HG02943 (cell line): ENCODE results near the gene ABCA10.
"Not testable (repeated sequence)": the region's sequence is repeated elsewhere in the genome, so short reads cannot be mapped to it uniquely, and the experiment has no call there.

Experiments
- ATAC-seq: cut with Tn5 transposase; IDR thresholded peaks from one replicate; pipeline ENCODE4 v1.9.1; 2021; ENCODE audit warnings: mild to moderate bottlenecking, low read depth, moderate library complexity; ENCODE audit not compliant: unreplicated experiment

The ABCA10 gene

DNA sequence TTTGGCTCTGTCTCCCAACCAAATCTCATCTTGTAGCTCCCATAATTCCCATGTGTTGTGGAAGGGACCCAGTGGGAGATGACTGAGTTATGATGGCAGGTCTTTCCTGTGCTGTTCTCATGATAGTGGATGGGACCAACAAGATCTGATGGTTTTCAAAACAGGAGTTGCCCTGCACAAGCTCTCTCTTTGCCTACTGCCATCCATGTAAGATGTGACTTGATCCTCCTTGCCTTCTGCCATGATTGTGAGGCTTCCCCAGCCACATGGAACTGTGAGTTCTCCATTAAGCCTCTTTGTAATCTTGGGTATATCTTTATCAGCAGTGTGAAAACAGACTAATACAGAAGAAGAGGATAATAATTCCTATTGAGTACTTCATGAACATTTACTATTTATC is 60.0 kb downstream of the ABCA10 start:
- not testable (repeated sequence) for ATAC-seq

DNA sequence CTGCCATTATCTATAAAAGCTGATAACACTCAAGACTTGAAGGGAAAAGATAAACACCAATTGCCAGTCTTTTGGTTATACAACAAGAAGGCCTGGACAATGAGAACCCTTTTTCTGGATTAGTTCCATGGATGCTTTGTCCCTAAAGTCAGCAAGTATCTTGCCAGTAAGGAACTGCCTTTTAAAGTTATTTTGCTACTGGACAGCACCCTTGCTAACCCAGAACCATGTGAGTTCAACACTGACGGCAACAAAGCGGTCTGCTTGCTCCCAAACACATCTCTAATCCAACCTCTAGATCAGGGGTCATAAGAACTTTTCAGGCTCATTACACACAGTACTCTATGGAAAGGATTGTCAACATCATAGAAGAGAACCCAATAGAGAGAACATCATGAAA is 61.7 kb downstream of the ABCA10 start:
- no peak for ATAC-seq

DNA sequence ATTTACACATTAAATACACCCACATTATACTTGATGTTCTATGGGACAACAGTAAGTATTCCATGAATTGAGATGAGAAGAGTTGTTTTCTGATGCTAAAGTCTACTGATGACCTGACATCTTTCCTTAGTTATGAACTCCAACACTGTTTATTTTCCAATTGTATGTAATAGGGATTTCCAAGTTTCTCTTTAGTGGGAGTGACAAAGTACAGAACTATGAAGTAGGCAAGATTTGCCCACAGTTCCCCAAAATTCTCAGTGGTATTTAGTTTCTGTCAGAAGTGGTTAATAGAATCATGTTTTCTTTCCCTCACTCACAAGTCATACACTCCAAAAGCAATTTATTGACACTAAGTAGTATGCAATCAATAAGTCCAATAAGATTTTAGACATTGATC is 64.4 kb downstream of the ABCA10 start:
- no peak for ATAC-seq

DNA sequence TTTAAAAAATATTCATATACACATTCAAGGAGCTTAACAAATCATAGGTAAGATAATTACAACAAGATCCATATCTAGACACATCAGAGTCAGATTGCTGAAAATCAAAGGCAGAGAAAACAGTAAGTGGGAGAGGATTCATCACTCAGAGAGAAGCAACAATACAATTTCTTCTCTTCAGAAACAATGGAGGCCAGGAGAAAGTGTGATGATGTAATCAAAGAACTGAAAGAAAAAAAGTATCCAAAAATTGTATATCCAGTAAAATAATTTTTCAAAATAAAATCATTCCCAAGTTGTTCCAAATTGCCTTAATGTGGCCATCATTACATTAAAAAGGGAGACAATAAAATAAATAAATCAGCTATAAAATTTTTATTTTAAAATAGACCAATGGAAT is 69.2 kb downstream of the ABCA10 start:
- ATAC-seq, result no peak

DNA sequence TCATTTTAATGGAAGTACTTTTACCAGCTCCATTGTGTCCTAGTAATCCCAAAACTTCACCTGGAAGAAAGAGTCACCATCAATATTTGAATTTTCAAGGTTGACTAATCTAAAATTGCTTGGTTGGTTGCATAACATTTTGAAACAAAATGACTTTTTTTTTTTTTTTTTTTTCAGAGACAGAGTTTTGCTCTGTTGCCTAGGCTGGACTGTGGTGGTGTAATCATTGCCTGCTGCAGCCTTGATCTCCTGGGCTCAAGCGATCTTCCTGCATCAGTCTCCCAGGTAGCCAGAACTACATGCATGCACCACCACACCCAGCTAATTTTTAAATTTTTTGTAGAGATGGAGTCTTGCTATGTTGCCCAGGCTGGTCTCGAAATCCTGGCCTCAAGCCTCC is 74.4 kb downstream of the ABCA10 start:
- ATAC-seq, result no peak

DNA sequence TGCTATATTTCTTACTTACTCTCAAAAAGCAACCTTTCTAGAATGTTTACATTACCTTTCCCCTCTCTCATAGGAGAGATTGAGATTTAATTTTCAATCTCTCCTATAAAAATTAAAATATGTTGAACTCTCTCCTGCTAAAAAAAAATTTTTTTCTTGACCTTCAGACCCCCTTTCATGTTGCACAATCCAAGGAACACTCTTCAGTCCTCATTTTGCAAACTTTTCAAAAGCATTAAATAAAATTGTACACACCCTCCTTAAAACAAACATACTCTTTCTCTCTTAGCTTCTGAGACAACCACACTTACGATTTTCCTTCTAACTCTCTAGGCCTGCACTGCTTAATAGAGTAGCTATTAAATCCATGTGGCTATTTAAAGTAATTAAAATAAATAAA is 78.3 kb downstream of the ABCA10 start:
- no peak for ATAC-seq

DNA sequence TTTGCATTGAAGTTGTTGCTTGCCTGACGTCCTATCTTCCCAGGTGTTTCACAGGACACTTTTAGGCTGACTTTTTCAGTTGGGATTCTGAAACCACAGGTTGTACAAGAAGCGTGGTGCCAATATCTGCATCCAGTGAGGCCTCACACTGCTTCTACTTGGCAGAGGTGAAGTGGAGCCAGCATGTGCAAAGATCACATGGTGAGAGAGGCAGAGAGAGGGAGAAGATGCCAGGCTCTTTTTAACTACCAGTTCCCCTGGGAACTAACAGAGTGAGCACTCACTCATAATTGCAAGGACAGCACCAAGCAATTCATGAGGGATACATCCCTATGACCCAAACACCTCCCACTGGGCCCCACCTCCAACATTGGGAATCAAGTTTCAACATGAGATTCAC is 81.2 kb downstream of the ABCA10 start:
- ATAC-seq, result no peak

DNA sequence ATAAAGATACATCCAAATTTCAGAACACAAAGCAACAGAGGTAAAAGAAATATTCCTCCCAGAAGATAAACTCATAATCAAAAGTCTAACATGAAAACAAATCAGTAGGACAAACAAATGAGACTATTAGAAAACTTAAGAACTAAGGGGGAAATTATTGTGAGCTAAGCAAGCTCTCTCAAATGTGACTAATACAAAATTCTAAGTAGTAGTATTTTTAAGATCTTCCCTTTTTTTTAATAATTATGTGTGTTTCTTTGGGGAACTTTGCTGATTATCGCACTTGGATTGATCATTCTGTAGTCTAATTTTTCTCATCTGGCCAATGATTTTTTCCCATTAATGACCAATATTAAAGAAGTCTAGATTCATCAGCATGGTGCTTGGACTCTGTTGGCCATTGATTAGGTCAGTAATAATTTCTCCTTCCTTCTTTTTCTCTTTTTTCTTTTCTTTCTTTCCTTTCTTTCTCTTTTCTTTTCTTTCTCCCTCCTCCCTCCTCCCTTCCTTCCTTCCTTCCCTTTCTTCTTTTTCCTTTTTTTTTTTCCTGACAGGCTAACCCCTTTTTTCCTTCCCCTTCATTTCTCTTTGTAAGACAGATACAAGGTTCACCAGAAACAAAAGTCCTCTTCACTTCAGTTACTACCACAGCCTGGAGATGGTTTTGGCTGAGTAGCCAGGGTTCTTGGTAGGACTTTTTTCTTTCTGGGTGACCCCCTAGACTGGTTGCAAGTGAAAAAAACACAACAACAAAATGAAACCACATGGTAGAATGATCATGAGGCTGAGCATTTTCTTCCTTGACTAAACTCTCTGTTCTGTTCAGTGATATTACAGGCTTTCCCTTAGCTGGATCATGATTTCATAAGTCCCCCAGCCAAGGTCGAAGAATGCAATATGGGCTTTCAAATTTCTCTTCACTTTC is 84.0 kb downstream of the ABCA10 start:
- no peak for ATAC-seq

DNA sequence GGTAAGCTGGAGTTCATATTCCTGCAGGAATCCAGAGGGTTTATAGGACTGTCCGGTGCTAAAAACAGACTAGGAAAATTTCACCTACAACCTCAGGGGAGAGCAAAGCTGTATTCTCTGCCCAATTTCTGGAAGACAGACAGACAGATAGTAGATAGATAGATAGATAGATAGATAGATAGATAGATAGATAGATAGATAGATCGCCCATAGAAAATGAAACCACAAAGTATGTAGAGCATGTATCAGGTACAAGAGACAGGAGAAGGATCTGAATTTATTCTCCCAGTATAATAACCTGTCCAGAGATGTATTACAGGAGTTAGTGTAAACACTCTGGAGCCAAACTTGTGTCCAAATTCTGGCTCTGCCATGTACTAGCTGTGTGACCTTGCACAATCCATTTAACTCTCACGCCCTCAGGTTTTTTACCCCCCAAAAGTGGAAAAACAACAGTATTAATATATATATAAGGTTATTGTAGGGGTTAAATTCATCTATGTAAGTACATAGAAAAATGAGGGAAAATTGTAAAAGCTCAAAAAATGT is 84.9 kb downstream of the ABCA10 start:
- ATAC-seq, result no peak

DNA sequence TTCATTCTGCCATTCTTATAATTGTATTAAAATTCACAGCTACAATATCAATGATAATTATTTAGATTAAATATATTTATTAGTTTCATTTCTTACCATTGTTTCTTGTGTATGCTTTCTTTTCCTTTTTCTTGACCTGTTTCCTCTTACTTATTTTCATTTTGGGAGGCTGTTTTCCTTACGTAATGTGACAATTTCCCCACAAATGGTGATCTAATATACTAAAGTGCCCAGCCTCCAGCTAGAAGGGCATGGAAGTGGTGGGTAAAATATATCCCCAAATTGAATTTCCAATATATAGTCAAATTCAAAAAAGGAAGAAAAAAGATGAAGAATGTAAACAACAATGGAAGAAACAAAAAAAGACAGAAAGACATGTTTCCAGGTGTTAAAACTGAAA is 85.5 kb downstream of the ABCA10 start:
- no peak for ATAC-seq

DNA sequence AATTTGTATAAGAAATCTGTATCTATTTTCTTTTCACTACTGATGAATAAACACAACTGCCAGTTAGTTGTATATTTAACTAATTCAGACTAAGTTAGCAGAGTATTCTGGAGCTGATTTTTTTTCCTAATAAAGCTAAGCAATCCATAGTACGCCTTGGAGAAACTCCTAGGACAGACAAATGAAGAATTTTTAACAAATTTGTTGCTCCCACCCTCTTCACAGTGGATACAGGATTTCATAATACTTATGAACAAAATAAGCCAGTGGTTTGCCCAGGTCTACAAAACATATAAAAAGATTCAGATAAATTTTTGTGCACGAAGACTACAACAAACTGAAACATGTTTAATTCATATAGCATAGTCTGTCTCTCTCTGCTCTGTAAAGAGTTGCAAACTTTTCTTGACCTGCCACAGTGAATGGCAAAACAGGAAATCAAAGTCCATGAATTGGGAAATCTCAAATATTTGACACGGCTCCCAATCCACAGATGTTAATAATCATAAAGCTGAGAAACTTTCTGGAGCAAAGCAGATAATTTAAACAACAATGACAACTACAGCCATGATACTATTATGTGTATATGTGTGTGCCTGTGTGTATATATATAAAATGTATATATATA is 86.3 kb downstream of the ABCA10 start:
- ATAC-seq, result no peak

DNA sequence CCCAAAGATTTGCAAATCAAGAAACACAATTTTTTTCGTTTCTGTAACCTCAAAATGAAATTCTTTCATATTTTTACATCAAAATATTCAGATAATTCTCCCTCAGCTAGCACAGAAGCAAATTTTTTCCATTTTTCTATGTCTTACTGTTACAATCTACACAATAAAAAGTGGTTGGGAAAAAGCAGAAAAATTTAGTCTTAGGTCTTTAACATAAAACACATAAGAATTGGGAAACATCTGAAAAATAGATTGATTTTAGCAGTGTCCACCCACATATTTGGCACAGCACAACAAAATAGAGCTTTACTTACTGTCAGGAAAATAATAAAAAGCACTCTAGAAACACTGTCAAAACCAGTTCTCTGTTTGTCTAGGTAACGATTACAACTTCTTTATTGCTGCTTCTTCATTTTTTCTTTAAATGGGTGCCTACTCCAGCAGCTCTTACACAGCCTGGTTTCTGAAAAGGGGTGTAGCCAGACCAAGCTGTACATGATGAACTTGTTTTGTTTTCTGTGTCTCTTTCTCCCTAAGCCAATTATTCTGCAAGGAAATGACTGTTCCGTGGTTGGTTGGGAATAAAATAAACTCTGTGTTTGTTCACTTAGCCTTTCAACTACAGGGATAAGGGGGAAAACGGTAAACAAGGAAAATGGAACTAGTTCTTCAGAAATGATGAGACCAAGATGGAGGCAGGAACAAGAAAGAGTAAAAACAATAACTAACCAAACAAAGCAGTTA is 87.0 kb downstream of the ABCA10 start, which contains the start of gene ABCA6:
Gene ABCA6, minus strand, starts transcription at position 465 of the 744 bp plus-strand sequence. CDS start 1,192 bp downstream, outside the sequence.
- no peak for ATAC-seq

DNA sequence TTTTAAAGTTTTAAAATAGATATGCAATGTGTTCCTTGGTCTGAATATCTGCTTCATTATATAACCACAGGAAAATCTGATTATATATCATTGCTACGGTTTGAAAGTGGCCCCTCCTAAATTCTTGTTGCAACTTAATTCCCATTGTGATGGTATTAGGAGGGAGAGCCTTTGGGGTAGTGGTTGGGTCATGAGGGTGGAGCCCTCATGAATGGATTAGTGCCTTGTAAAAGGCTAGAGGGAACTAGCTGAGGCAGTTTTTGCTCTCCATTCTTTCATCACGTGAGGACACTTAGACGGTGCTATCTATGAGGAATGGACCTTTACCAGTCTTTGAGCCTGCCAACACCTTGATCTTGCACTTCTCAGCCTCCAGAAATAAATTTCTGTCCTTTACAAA is 94.5 kb downstream of the ABCA10 start:
- ATAC-seq, result no peak

DNA sequence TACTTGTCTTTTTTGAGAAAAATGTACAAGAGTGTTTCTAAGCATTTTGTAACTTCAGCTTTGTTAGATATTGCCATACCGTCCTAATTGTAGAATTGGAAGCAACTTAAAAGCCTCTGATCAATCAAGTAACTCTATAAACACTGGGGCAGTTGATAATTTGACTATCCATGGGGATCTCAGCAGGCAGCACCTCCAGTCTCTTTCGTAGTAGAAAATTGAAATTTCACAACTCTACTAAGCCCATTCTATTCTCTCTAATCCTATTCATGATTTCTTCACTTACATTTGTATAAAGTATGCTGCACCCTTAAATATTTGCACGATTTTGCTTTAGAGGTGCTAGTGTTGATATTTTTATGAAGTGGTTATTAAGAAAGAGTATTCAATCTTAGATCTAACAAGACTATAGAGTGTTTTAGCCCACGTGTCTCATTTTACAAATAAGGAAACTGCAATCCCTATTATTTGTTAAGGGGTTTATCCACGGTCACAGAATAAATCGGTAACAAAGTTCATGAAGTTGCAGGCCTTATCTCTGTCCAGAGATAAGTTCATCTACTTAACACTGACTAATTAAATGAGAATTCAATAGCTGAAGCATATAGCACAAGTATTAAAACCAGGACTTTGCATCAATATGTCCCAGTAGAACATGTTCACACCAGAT is 97.9 kb downstream of the ABCA10 start:
- ATAC-seq, result no peak

DNA sequence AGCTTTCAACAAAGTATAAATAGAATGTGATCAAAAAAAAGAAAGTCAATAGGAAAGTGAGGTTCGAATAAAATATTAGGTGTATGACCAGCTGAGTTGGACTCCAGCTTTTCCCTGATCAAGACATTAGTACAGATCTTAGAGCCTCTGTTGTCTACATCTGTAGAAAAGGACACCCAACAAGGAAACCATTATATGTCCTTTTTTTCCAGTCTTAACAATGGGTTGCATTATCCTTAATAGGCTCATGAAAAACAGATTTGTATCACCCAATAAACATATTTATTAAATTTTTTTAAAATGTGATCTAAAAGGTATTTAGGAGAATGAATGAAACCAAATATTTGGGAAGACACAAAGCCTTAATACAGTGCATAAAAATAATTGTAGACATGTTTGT is 105.0 kb downstream of the ABCA10 start:
- ATAC-seq, result no peak

DNA sequence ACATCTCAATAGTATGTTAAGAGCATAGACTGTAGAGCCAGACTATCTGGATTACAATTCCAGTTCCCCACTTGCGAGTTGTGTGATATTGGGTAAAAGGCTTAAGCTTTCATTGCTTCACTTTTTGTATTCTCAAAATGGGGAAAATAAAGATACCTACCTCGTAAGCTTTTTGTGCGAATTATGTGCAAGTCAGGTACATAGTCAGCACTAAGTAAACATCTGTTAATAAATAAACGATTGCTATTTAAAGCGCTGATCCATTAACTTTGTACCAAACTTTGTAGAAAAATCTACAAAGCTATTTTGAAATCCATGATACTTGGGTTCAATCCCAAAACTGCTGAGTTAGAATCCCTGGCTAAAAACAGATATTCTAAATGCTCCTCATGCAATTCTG is 106.6 kb downstream of the ABCA10 start:
- no peak for ATAC-seq

DNA sequence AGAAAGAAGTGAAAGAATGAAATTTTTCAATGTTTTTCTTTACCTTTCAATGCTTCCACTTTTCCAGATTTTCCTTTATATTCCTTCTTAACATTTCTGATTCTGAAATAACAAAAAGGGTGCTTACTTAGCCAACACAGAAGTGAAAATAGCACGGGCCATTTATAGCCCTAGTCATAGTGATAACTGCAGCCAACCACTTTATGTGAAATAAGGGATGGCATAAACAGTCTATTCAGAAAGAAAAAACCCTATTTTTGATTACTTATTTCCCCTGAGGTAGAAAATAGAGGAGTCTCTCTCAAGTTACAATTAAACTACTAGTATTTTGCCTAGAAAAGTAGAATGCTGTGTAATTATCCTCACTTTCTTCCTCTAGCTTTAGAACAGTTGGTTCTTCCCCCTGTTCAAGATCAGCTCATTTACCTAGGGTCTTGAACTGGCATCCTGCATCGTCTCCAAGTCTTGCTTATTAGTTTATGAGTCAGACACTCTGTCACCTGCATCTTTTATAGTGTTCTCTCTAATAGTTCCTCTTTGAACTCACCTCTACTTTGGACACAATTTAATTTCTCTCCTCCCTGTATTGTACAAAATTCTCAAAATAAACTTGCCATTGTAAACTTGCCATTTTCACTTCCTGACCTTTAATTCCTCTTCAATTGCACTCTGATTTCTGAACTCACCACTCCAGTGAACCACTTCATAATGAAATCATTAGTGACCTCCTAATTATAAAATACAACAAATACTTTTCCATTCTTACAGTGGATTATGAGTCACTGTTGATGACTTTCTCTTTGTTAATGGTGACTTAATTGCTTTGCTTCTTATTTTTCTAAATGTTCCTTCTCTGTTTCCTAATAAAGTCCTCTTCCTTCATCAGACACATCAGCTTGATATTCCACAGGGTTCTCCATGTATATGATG is 110.5 kb downstream of the ABCA10 start:
- no peak for ATAC-seq

DNA sequence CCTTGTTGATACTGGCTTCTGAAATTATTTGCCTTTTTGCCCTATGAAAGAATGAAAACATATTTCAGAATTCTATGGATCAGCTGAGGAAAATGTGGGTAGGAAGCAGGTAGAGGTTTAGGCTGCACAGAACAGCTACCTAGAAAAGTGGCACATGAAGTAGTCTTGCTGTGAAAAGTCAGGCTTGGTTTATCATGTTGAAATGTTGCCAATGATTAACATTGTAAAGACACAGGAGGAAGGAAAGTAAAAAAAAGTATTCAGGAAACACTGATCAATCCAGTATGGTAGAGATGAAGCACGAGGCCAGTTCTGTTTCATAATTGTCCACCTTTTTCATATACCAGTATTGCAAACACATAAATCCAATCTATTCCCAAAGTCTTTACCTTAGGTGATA is 116.8 kb downstream of the ABCA10 start:
- no peak for ATAC-seq
